ENCODE results near the gene CINP. TPM values are rescaled to one million over a fixed set of nuclear protein-coding genes. Genes with fewer than 3 reads are reported as not detected.

Gene CINP
- total RNA-seq, 1 donor from 2014 or later: 34.2 TPM

- Mint-ChIP-seq H3K27me3 (no peaks in the 10 kb centered on the region), H3K36me3 (peaks cover 22% of the 10 kb centered on the region)
Observed at GRCh38 chr14:102378830-102379229, 16.1 kb upstream of the CINP start.

DNA sequence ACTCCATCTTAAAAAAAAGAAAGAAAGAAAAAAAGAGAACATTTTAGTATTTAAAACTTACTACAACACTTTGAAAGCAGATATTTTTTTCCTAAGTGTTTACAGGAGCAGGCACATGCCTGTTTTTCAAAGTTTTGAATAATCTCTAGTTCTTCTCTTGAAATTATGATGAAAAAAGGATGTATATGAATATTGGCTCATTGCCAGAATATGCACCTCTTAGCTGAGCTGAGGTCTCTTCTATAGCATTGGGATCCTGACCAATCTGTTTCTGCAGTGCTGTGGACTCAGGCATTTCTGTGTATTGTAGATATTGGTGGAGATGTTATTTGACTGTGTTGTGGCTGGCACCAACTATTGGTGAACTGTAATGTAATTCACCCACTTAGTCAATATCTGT, 15.0 kb upstream of the CINP start:
- no peaks in the 10 kb centered on the region for H3K27me3 Mint-ChIP-seq
- no peak overlapping the region for H3K4me3 Mint-ChIP-seq
- no peak for TF ChIP-seq CTCF (conservative IDR thresholded peaks at IDR 0.05)
- H3K9me3 Mint-ChIP-seq: no peaks in the 10 kb centered on the region
- no peak for DNase-seq (ENCODE audit: extremely low spot score, unreplicated experiment)
- no peak overlapping the region for H3K27ac Mint-ChIP-seq
- H3K36me3 Mint-ChIP-seq: peaks cover 22% of the 10 kb centered on the region
- no peaks in the 10 kb centered on the region for H3K4me1 Mint-ChIP-seq (ENCODE audit: unreplicated experiment)

More at GRCh38 chr14:102378830-102379229, 16.1 kb upstream of the CINP start:
- H3K9me3 Mint-ChIP-seq: no peaks in the 10 kb centered on the region
- no peak for TF ChIP-seq CTCF (conservative IDR thresholded peaks at IDR 0.05)
- no peak overlapping the region for H3K4me3 Mint-ChIP-seq
- no peak for DNase-seq (ENCODE audit: extremely low spot score, unreplicated experiment)
- H3K27ac Mint-ChIP-seq: no peak overlapping the region
- H3K4me1 Mint-ChIP-seq (ENCODE audit: unreplicated experiment): no peaks in the 10 kb centered on the region

GRCh38 chr14:102375119-102375518, 12.4 kb upstream of the CINP start:
- TF ChIP-seq CTCF (conservative IDR thresholded peaks at IDR 0.05): no peak
- Mint-ChIP-seq H3K27ac (no peak overlapping the region), H3K9me3 (no peaks in the 10 kb centered on the region)

DNA sequence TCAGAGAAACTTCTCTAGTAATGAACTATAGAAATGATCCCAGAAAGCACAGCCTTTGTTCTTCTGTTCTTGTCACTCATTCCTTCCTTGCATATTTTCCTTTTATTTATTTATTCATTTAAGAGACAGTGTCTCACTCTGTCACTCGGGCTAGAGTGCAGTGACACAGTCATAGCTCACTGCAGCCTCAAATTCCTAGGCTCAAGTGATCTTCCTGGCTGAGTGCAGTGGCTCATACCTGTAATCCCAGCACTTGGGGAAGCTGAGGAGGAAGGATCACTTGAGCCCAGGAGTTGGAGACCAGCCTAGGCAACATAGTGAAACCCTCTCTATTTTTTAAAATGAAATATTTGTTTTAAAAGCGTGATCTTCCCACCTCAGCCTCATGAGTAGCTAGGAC, 11.6 kb upstream of the CINP start:
- no peak overlapping the region for H3K27ac Mint-ChIP-seq
- DNase-seq (ENCODE audit: extremely low spot score, unreplicated experiment): no peak
- H3K27me3 Mint-ChIP-seq: no peaks in the 10 kb centered on the region
- H3K9me3 Mint-ChIP-seq: no peaks in the 10 kb centered on the region
- peaks cover 18% of the 10 kb centered on the region for H3K36me3 Mint-ChIP-seq
- no peak overlapping the region for H3K4me3 Mint-ChIP-seq
- no peak for TF ChIP-seq CTCF (conservative IDR thresholded peaks at IDR 0.05)
- peaks cover 5% of the 10 kb centered on the region for H3K4me1 Mint-ChIP-seq (ENCODE audit: unreplicated experiment)

More at GRCh38 chr14:102375119-102375518, 12.4 kb upstream of the CINP start:
- H3K4me1 Mint-ChIP-seq (ENCODE audit: unreplicated experiment): peaks cover 5% of the 10 kb centered on the region
- DNase-seq (ENCODE audit: extremely low spot score, unreplicated experiment): no peak
- H3K27me3 Mint-ChIP-seq: no peaks in the 10 kb centered on the region
- peaks cover 19% of the 10 kb centered on the region for H3K36me3 Mint-ChIP-seq
- no peak overlapping the region for H3K4me3 Mint-ChIP-seq

GRCh38 chr14:102373110-102373509, 10.4 kb upstream of the CINP start:
- Mint-ChIP-seq H3K36me3 (peaks cover 13% of the 10 kb centered on the region), H3K9me3 (no peaks in the 10 kb centered on the region), H3K27ac (no peak overlapping the region), H3K4me3 (no peak overlapping the region), H3K4me1 (ENCODE audit: unreplicated experiment) (peaks cover 5% of the 10 kb centered on the region), H3K27me3 (no peaks in the 10 kb centered on the region)
- TF ChIP-seq CTCF (conservative IDR thresholded peaks at IDR 0.05): no peak
- no peak for DNase-seq (ENCODE audit: extremely low spot score, unreplicated experiment)

- H3K4me3 Mint-ChIP-seq: no peak overlapping the region
- peaks cover 10% of the 10 kb centered on the region for H3K36me3 Mint-ChIP-seq
- DNase-seq (ENCODE audit: extremely low spot score, unreplicated experiment): no peak
- no peak overlapping the region for H3K27ac Mint-ChIP-seq
- H3K27me3 Mint-ChIP-seq: no peaks in the 10 kb centered on the region
- peaks cover 5% of the 10 kb centered on the region for H3K4me1 Mint-ChIP-seq (ENCODE audit: unreplicated experiment)
- no peaks in the 10 kb centered on the region for H3K9me3 Mint-ChIP-seq
- TF ChIP-seq CTCF (conservative IDR thresholded peaks at IDR 0.05): no peak
Observed at GRCh38 chr14:102371361-102371760, 8.7 kb upstream of the CINP start.

Data from type B pancreatic cell (in vitro differentiated cells).